Stimulated activated CD8-positive, alpha-beta memory T cell treated with anti-CD3 and anti-CD28 coated beads, Interleukin-15, amount 100 ng/mL, for 24 hours (primary cell): ENCODE results near the gene NOC4L.

Experiments
- DNase-seq: peaks from one replicate; pipeline ENCODE4 v3.0.0-alpha.2; 2020; ENCODE audit warnings: low read depth

The NOC4L gene

DNA sequence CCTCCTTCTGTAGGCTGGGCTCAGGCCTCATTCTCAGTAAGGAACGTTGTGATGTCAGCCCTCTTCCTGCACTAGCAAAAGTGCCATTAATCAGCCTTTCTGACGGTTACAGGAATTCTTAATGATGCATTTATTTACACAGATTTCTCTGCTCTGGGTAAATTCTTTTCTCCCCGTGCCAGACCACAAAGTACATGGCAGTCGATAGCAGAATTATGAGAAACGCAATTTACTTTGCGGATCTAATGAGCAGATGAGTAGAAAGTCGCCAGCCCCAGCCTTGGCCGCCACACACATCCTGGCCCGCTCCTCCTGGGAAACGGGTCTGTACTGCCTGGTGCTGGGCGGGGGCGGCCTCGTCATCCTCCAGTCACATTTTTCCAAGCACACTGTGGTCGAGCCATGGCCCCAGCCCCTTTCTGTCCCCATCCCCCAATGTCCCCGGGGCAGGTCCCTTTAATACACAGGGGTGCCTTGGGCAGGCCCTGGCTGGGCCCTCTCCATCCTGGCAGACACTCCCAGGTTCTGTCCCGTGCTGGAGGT lies 25.9 kb downstream of the NOC4L start:
- DNase-seq, result no peak

DNA sequence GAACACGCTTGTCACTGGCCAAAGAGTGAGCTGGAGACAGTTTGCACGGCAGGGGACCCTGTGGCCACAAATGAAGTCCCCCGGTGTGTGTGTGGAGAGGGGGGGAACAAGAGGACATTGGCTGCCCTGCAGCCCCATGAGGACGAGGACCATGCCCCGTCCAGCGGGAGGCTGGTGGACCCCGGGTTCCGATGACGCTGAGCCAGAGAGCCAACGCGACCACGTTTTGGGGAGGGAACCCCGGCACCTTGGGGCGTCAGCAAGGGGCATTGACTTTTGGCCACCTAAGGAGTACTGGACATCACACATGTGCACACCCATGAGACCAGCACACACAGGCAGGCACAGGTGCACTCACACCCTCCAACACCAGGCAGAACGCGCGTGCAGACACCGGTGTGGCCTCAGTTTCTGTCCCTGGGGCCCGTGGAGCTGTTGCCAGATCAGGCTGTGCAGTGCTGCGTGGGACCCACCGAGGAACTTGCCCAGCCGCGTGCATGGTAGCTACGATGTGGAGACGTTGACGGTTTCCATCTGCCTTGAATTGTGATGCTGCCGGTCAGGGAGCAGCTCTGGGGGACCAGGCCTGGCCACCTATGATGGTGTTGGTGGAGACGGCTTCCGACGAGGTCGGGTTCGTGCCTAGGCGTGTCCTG lies 26.5 kb downstream of the NOC4L start:
- DNase-seq, result no peak

DNA sequence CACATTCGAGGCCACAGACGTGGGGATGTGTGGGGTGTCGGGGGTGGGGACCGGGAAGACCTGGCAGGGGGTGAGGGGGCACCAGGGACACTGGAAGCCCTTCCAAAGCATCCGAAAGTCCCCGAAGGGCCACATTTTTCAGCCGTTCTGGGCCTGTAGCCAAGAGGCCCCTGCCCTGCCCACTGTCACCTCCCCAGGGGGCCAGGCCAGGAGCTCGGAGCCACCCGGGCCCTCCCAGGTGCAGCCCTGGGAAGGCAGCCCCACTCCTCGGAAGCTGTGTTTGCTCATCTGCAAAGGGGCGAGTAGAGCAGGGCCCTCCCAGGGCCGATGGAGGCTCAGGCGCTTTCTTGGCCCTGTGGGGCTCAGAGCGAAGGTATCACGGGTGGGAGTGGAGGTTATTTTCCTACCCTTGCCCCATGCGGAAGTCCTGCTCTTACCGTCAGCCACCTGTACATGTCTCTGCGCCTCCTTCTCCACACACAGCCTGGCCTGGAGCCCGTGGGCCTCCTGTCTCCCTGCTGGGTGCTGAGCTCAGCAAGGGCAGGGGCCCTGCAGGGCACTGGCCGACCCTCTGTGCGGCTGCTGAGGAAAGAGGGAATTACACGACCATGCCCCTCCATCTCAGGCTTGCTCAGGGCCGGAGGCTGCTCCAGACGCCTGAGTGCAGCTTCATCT lies 27.2 kb downstream of the NOC4L start:
- DNase-seq, result no peak

DNA sequence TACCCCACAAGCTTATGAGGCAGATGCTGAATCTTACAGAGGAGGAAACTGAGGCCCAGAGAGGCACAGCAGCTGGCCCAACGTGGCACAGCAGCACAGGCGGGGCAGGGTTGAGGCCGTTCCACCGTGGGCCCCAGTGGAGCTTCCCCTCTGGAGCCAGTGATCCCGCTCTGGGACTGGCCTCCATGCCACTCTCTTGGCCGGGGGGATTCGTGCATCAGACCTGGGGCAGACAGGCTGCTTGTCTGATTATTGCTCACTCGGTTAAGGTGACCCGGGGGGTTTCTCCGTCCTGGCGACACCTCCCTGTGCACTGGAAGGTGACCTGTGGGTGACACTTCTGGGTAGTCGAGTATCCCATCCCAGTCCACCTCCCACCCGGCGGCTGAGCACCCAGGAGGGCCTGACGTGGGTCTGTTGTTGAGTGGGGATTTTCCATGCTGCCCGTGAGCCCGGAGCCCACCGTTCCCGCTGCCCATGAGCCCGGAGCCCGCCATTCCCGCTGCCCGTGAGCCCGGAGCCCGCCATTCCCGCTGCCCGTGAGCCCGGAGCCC lies 27.8 kb downstream of the NOC4L start:
- no peak for DNase-seq

DNA sequence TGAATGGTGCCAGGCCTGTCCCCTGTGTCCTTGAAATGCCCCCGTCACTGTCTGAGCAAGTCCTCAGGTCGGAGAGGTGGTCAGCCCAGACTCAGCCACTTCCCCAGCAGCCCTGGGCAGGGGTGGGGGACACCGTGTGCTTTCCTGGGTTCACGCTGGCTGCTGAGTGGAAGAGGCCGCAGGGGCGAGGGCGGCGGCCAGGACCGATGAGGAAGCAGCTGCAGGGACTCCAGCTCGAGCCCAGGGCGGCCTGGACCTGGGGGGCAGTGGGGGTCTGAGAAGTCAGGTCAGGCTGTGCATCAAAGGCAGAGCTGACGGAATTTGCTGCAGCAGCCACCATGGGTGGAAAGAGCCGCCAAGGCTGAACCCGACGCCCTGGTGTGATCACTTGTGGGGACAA lies 28.4 kb downstream of the NOC4L start:
- no peak for DNase-seq

DNA sequence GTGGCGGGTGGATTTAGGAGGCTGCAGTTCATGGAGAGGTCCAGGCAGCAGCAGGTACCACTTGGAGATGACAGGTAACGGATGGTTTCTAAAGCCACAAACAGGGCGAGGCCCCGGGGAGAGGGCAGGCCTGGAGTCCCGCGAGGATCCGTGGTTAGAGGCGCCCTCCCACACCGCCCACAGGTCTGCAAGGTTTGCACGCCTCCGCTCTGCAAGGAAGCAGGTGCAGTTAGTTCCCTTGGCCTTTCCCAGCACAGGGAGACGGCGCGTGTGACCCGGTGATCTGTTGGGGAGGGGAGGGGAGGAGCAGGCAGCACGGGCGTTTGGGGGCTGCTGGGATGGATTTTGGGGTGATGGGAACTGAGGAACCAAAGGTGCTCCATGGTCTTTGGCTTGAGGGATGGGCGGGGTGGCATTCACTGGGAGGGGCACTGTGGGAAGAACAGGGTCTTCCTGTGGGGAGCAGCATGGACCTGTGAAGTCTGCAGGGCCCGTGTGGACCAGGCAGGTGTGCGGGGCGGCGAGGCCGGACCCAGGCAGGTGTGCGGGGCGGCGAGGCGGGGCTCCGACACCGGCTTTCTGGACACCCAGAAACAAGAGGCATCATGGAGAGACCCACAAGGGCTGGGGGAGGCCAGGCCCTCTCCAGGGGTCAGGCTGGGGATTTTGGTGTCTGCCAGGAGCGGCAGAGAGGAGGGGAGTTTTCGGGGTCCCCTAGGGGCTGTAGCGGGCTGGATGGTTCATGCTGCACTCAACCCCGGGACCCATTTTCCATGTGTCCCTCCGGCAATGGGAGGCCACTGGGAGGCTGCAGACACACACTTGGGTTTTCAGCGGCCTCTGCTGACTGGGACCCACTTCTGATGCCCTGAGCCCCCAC lies 29.1 kb downstream of the NOC4L start:
- no peak for DNase-seq

DNA sequence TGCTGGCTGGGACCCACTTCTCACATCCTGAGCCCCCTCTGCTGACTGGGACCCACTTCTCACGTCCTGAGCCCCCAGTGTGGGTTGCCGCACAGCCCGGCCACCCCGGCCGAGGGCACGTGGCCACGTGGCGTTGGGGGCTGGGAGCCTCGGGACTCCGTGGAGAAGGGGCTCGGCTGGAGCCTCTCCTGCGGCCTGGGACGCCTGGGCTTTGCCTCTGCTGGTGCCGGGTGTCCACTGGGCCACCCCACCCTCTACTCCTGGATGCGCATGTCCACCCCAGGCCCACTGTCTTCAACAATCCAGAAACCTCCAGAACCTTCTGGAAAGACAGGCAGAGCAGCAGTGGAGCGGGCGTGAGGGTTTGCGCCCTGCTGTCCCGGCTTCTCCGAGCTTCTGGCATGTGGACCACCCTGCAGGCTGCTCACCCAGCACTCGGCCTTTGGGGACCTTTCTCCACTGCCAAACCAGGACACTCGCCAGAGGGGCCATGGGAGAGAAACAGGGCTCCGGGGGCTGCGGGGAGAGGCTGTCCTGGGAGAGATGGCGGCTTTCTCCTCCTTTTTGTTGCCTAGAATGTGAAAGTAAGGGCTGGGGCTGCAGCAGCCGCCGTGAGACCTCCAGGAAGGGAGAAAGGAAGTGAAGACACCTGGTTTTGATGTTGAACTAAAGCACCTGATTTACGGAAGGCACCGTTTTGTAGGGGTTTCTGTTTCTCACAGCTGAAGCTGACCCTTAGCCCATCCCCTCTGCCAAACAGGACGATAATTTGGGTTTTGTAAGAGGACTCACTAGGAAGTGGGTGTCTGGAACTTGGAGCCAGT lies 30.0 kb downstream of the NOC4L start:
- DNase-seq, result no peak

DNA sequence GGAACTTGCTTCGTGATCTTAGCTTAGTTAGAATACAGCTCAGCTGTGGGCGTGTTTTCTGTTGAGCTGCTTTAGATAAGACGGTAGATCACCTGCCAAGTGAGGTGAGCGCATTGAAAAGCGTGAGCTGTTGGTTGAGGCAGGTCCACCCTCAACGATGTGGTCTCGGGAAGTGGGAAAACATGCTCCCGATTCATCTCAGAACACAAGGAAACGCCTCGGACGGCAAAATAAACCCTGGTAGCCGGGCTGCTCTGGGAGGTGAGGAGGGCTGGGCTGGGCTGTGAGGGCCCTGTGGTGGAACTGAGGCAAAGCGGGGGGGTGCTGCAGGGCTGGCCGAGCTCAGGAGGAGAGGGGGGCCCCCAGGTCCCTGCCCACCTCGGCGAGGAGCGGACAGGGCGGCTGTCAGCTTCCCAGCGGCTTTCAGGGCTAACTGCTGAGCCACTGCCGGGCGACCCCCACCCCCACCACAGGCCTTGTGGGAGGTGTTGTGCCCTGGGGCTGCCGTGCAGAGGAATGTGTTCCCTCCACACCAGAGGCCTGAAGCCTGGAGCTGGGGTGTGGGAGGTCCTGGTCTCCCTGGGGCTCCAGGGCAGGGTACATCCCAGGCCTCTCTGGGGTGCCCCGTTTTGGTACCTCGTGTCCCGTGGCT lies 30.7 kb downstream of the NOC4L start:
- no peak for DNase-seq

DNA sequence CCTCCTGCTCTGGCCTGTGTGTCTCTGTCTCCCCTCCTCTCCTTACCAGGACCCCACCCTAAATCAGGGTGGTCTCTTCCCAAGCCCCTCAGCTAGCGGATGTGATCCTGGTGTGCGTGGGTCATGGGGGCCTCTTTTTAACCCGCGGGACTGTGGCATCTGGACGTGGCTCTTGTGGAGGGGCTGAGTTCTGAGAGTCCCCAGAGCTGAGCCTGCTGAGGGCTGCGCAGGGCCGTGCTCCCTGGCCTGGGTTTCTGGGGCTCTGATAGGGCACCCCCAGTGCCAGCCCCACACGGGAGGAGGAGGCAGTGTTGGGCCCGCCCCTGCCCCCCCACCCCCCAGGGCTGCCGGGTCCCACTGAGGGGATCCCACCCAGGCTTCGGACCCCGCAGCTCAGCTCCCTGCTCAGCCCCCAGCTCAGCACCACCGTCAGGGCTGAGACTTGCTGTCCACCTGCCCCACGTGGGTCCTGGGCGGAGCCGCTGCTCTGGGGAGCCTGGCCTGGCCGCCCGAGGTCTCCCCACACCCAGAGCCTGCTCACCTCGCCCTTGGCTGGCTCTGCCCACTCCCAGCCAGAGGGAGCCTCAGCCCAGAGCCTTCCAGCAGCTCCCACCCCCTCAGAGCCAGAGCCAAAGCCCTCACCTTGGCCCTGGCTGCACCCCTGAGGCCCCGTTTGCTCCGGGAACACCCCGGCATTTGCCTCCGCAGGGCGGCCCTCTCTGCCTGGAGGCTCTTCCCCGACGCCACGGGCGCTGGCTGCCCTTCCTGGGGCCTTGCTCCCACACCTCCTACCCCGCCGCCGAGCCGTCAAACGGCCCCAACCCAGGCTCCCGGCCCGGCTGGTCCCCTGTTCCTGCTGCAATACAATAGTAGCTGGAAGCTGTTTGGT lies 31.5 kb downstream of the NOC4L start:
- no peak for DNase-seq

DNA sequence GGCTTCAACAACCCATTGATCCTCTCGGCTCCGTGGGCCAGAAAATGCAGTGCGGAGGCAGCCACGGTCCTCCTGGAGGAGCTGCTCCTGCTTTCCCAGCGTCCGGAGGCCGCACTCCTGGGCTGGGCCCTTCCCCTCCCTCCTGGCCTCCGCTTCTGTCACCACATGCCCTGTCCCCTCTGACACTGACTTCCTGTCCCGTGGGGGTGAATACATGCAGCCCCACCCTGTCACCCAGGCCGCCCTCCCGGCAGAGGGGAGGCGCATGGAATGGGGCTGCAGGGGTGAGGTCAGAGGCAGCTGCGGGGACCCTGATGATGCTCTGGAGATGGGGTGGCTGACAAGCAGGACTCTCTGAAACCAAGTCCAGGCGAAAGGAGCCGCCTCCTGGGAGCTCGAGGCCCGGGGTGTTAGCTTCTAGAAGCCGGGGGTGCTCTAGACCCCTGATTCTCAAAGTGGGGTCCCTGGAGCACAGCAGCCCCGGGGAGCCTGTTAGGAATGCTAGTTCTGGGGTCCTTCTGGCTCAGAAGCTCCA lies 32.2 kb downstream of the NOC4L start:
- no peak for DNase-seq

DNA sequence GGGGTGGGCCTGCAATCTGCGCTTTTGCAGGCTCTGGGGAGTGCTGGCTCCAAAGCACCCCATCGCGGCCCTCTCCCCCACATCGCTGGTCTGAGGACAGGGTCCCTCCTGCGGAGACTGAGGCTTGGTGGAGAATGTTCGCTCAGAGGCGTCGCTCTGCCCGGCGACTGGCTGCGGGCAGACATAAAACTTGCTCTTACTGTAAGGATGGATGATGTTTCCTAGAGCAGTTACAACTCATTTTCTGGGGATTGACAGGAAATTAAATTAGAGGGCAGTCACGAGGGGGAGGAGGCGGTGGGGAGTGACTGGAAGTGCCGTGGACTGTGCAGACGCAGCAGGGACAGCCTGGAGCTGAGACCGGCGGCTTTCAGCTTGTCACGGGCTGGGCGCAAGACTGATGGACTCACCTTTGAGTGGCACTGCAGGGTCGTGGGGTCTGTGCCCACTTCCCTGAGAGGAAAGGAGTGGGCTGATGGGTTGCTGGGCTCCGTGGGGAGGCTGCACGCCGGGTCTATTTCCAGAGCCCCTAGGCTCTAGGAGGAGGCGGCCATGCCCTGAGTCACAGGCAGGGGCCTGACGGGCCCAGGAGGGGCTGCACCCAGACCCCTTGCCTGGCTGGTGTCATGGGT lies 32.8 kb downstream of the NOC4L start:
- DNase-seq, result no peak

DNA sequence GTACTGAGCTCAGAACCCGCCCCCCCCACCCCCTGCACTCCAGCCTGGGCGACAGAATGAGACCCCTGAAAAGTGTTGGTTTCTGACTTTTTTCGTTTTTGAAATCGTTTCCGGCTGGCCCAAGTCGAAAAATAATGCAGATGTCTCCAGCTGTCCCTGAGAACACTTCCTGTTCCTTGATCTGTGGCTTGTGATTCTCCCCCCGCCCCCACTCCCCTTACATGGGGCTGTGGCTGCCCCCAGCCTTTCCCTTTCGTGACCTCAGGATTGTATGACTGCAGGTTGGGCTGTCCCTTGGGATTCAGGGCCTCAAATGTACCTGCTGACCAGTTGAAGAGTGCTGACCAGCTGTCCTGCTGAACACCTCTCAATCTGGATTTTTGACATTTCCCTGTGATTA lies 34.1 kb downstream of the NOC4L start:
- DNase-seq, result no peak

DNA sequence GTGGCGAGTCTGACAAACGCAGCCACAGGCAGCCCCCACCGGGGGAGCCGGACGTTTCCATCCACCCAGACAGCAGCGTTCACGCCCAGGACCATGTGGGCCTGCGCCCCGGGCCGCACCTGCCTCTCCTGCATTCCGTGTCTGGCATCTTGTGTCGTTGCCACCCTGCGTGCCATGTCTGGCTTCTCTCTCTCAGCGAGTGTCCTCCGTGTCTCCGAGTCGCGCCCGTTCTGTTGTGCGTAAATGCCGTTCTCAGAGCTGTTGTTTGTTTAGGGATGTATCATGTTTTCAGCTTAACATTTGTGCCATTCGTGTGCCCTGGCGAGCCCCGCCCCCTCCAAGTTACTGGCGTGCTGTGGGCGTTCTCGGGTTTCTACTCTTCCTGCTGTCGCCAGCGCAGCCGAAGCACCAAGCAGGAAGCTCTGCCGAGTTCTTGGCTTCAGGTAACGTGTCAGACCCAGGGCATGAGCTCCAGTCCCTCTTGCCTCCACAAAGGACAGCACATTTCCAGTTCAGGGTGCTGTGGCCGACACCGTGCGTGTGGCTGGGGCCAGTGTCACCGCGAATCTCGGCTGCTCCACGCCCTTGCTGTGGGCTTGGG lies 34.6 kb downstream of the NOC4L start:
- no peak for DNase-seq

DNA sequence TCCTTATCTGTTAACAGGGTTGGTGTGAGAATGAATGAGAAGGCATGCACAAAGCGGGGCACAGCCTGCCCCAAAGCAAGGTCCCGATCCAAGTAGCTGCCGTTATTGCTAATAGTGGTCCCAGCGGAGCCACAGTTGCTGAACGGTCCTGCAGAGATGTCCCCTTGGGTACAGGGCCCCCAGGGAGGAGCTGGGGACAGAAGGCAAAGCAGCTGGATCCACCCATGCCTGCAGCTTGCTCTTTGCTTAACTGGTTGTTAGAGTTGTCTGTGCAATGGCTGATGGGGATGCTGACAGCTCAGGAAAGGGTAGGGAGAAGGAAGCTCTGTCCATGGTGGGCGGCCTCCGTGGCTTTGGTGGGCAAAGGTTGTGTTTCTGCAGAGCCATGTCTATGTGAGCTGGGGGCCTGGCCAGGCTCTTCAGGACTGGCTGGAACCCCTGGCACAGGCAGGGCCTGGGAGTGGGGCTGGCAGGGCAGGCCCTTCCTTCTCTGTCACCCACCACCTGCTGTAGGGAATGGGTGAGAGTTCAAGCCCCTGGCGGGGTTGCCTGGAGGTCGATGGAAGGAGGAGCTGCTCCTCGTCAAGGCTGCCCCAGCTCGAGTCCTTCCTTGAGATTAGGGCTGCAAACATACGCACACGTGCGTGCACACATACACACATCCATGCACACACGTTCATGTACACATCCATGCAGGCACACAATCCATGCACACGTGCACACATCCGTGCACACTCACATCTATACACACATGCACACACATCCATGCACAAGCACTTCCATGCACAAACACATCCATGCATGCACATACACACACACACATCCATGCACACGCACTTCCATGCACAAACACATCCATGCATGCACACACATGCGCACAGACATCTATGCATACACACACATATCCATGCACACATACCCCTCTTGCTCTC lies 35.4 kb downstream of the NOC4L start:
- no peak for DNase-seq

DNA sequence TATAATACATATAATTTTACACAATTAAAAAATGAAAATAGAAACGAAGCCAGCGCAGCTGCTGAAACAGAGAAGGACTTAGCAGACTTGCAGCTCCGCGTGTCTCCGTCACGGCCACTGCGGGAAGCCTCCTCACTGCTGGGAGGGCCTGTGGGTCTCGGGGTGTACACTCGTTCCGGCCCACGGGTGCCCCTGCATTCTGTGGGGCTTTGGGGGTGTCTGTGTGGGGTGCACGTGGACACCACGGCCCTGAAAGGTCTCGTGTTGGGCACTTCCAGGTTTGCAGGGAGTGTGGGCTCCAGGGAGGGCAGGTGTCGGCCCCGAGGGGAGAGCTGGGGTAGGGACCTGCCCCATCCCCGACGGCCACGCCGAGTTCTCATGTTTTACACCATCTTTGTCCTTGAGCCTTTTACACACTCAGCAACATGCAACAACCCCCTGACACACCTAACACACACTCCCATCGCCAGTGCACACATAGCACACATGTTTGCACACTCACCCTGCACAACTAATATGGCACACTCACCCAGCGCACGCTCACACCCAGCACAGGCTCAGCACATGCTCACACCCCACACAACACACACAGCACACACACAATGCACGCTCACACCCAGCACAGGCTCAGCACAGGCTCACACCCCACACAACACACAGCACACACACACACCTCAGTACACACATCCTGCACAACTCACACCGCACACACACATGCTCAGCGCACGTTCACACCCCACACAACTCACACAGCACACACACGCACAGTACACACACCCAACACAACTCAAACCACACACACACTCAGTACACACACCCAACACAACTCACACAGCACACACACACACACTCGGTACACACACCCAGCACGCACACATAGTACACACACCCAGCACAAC lies 36.6 kb downstream of the NOC4L start:
- no peak for DNase-seq

DNA sequence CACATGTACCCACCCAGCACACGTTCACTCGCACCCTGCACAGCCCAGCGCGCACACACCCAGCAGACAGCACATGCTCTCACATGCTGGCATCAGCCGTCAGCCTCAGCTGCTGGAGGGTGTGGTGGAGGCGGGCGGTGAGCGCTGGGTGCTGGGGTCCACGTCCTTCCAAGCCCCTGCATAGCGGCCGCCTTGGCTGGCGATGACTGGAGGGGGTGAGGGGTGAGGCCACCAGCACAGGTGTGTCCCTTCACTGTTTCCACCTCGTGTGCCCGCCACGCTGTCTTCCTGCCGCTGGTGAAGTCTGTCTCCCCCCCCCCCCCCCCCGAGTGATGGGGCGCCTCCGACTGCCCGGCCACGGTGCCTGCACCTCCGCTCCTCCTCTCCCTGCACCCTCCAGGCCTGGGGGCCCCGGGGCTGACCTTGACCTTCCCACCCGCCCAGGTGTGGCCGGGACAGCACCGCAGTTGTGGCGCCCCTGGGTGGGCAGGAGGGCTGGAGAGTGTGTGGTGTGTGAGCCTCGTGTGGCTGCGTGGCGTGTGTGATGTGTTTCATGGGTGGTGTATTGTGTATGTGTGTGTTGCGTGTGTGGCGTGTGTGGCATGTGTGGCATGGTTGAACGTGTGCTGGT lies 37.4 kb downstream of the NOC4L start:
- DNase-seq, result no peak
